Activated CD8-positive, alpha-beta T cell treated with anti-CD3 and anti-CD28 coated beads for 36 hours (primary cell): Measurements from ENCODE around the gene SVEP1. TPM values are rescaled to one million over a fixed set of nuclear protein-coding genes. Genes with fewer than 3 reads are reported as not detected.
"Not testable (repeated sequence)": the region's sequence is repeated elsewhere in the genome, so short reads cannot be mapped to it uniquely, and the experiment has no call there.

ENCODE experiments used
- ATAC-seq: fragments of 200-7000 bp; cut with Tn5 transposase; one replicate; pipeline ENCODE4 v1.10.0; 2021; ENCODE audit warnings: mild to moderate bottlenecking, moderate library complexity
- CTCF ChIA-PET: fragments of 350-600 bp; sonication (Branson Sonifier 250); formaldehyde crosslinking; loops from one replicate; lab custom pipeline; 2021; ENCODE audit warnings: antibody characterized with exemption; lab: Charles Lee
- POLR2A ChIA-PET: fragments of 350-600 bp; sonication (Branson Sonifier 250); formaldehyde crosslinking; loops from one replicate; lab custom pipeline; 2021; ENCODE audit warnings: antibody characterized with exemption; lab: Charles Lee
- DNase-seq: peaks from one replicate; pipeline ENCODE4 v3.0.0-alpha.2; 2020
- H3K27ac Mint-ChIP-seq: one replicate; pipeline ENCODE4 v1.8.0; 2021; ENCODE audit warnings: mild to moderate bottlenecking, mixed read lengths
- H3K27me3 Mint-ChIP-seq: one replicate; pipeline ENCODE4 v1.8.0; 2021; ENCODE audit warnings: mixed read lengths
- H3K36me3 Mint-ChIP-seq: one replicate; pipeline ENCODE4 v1.8.0; 2021; ENCODE audit warnings: low read depth, mixed read lengths
- H3K4me1 Mint-ChIP-seq: one replicate; pipeline ENCODE4 v1.8.0; 2021; ENCODE audit warnings: low read depth, mixed read lengths
- H3K4me3 Mint-ChIP-seq: one replicate; pipeline ENCODE4 v1.8.0; 2021; ENCODE audit warnings: mild to moderate bottlenecking, moderate library complexity, mixed read lengths
- H3K9me3 Mint-ChIP-seq: one replicate; pipeline ENCODE4 v1.8.0; 2021; ENCODE audit warnings: mixed read lengths
- intact Hi-C: fragments of 100-400 bp; cut with micrococcal nuclease; formaldehyde crosslinking; loops from one replicate; pipeline ENCODE4 v1.10.0; 2022
- total RNA-seq, 2 experiments: library from RNA; stranded (reverse); gene quantifications; one replicate each; pipeline ENCODE4 v1.2.3, GENCODE V29; 2021
- TF ChIP-seq, protein P1 (sequence below): fragments of 200-600 bp; IDR thresholded peaks from one replicate; pipeline ENCODE4 v1.8.0; 2022; ENCODE audit warnings: antibody characterized with exemption, mild to moderate bottlenecking

SVEP1 gene
- total RNA-seq, 2 experiments from 2014 or later, result not detected

DNA sequence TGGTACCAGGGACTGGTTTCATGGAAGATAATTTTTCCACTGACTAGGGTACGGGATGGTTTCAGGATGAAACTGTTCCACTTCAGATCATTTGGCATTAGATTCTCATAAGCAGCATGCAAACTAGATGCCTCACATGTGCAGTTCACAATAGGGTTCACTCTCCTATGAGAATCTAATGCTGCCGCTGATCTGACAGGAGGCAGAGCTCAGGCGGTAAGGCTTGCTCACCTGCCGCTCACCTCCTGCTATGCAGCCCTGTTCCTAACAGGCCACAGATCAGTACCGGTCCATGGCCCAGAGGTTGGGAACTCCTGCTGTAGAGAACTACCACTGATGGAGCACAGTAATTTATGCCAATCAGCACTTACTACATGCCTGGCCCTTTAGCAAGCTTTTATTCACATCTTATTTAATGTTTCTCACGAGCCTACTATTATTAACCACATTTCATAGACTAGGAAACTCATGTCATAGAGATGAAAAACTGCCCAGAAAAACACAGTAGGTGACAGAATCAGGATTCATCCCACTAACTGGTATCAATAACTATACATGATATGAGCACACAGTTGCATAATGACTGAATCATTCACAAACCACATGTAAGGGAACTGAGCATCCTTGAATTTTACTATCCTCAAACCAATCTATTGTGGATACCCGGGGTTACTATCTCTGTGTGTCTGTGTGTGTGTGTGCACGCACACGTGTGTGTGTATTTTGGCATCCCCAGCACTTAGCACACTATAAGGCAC, 46.5 kb downstream of the SVEP1 start:
- Mint-ChIP-seq H3K27me3 (no peaks in the 10 kb centered on the region), H3K36me3 (no peaks in the 10 kb centered on the region), H3K4me1 (no peaks in the 10 kb centered on the region), H3K9me3 (peaks cover 6% of the 10 kb centered on the region), H3K4me3 (no peak overlapping the region), H3K27ac (no peak overlapping the region)
- no peak for DNase-seq
- TF ChIP-seq, protein P1, sequence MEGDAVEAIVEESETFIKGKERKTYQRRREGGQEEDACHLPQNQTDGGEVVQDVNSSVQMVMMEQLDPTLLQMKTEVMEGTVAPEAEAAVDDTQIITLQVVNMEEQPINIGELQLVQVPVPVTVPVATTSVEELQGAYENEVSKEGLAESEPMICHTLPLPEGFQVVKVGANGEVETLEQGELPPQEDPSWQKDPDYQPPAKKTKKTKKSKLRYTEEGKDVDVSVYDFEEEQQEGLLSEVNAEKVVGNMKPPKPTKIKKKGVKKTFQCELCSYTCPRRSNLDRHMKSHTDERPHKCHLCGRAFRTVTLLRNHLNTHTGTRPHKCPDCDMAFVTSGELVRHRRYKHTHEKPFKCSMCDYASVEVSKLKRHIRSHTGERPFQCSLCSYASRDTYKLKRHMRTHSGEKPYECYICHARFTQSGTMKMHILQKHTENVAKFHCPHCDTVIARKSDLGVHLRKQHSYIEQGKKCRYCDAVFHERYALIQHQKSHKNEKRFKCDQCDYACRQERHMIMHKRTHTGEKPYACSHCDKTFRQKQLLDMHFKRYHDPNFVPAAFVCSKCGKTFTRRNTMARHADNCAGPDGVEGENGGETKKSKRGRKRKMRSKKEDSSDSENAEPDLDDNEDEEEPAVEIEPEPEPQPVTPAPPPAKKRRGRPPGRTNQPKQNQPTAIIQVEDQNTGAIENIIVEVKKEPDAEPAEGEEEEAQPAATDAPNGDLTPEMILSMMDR, result no peak
- intact Hi-C loops, result no loop called here
- POLR2A ChIA-PET, result no interaction called here
- no peak for ATAC-seq
- CTCF ChIA-PET, result no interaction called here

- ATAC-seq (no peak), DNase-seq (no peak)
- Mint-ChIP-seq H3K4me3 (no peak overlapping the region), H3K9me3 (peaks cover 6% of the 10 kb centered on the region), H3K36me3 (no peaks in the 10 kb centered on the region), H3K27me3 (no peaks in the 10 kb centered on the region), H3K27ac (no peak overlapping the region), H3K4me1 (no peaks in the 10 kb centered on the region)
- TF ChIP-seq, protein P1, result no peak
- POLR2A ChIA-PET, result no interaction called here
- intact Hi-C loops, result no loop called here
- CTCF ChIA-PET, result no interaction called here
Observed at GRCh38 chr9:110531776-110532175, 47.8 kb downstream of the SVEP1 start.

DNA sequence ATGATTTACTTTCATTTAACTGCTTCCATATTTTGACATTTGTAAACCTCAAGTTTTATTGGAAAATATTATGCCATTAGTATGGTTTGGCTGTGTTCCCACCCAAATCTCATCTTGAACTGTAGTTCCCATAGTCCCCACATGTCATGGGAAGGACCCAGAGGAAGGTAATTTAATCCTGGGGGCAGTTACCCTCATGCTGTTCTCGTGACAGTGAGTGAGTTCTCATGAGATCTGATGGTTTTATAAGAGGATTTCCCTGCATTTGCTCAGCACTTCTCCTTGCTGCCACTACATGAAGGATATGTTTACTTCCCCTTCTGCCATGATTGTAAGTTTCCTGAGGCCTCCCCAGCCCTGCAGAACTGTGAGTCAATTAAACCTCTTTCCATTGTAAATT, 48.3 kb downstream of the SVEP1 start:
- CTCF ChIA-PET, result interaction anchor here (1.1 kb wide), 1 partner anchor 9 kb away, joined by 3 read pairs; no protein-coding TSS in a partner anchor
- H3K4me1 Mint-ChIP-seq, H3K4me3 Mint-ChIP-seq, H3K27ac Mint-ChIP-seq, H3K27me3 Mint-ChIP-seq, H3K9me3 Mint-ChIP-seq, ATAC-seq, DNase-seq, H3K36me3 Mint-ChIP-seq, intact Hi-C loops, POLR2A ChIA-PET: not testable (repeated sequence)

GRCh38 chr9:110528645-110529044, 50.9 kb downstream of the SVEP1 start:
- intact Hi-C loops, result no loop called here
- H3K27ac Mint-ChIP-seq, result no peak overlapping the region
- ChIA-PET POLR2A (no interaction called here), CTCF (no interaction called here)
- TF ChIP-seq, protein P1, result no peak
- ATAC-seq, result no peak
- H3K4me1 Mint-ChIP-seq, result no peaks in the 10 kb centered on the region
- H3K27me3 Mint-ChIP-seq, result no peaks in the 10 kb centered on the region
- no peak overlapping the region for H3K4me3 Mint-ChIP-seq
- H3K9me3 Mint-ChIP-seq, result peaks cover 6% of the 10 kb centered on the region
- DNase-seq, result no peak
- H3K36me3 Mint-ChIP-seq, result no peaks in the 10 kb centered on the region

- no peaks in the 10 kb centered on the region for H3K4me1 Mint-ChIP-seq
- no peaks in the 10 kb centered on the region for H3K27me3 Mint-ChIP-seq
- no peak overlapping the region for H3K27ac Mint-ChIP-seq
- ATAC-seq (no peak), DNase-seq (no peak)
- TF ChIP-seq, protein P1, result no peak
- intact Hi-C loops, result no loop called here
- H3K4me3 Mint-ChIP-seq, result no peak overlapping the region
- peaks cover 6% of the 10 kb centered on the region for H3K9me3 Mint-ChIP-seq
- no peaks in the 10 kb centered on the region for H3K36me3 Mint-ChIP-seq
- CTCF ChIA-PET, result no interaction called here
- POLR2A ChIA-PET, result no interaction called here
Observed at GRCh38 chr9:110526426-110526825, 53.1 kb downstream of the SVEP1 start.
